Ishikawa (cell line): ENCODE results near the gene AIG1.
A peak's percentile ranks its signal among the peaks of the same experiment; 100 is the strongest.

Experiments
- CEBPB ChIP-seq: IDR thresholded peaks from 2 replicates; pipeline ENCODE4 v1.6.1; 2012
- CREB1 ChIP-seq: IDR thresholded peaks from 2 replicates; pipeline ENCODE4 v1.6.1; 2012; ENCODE audit warnings: low read depth
- EGR1 ChIP-seq: IDR thresholded peaks from 2 replicates; pipeline ENCODE4 v1.6.1; 2012
- EP300 ChIP-seq: IDR thresholded peaks from 2 replicates; pipeline ENCODE4 v1.6.1; 2012; ENCODE audit warnings: borderline replicate concordance
- FOXM1 ChIP-seq: IDR thresholded peaks from 2 replicates; pipeline ENCODE4 v1.6.1; 2012; ENCODE audit warnings: low read depth, borderline replicate concordance
- NFIC ChIP-seq: IDR thresholded peaks from 2 replicates; pipeline ENCODE4 v1.6.1; 2012
- RAD21 ChIP-seq: IDR thresholded peaks from 2 replicates; pipeline ENCODE4 v1.6.1; 2012; ENCODE audit warnings: low read depth
- TAF1 ChIP-seq: IDR thresholded peaks from 2 replicates; pipeline ENCODE4 v1.6.1; 2012; ENCODE audit warnings: low read depth, mild to moderate bottlenecking
- TCF12 ChIP-seq: IDR thresholded peaks from 2 replicates; pipeline ENCODE4 v1.6.1; 2012; ENCODE audit warnings: low read depth
- TEAD4 ChIP-seq: IDR thresholded peaks from 2 replicates; pipeline ENCODE4 v1.6.1; 2012
- YY1 ChIP-seq: IDR thresholded peaks from 2 replicates; pipeline ENCODE4 v1.6.1; 2012; ENCODE audit warnings: low read depth
- ZBTB7A ChIP-seq: IDR thresholded peaks from 2 replicates; pipeline ENCODE4 v1.6.1; 2012; ENCODE audit warnings: low read depth
- TF ChIP-seq, protein P1 (sequence below): IDR thresholded peaks from 2 replicates; pipeline ENCODE4 v1.6.1; 2012; ENCODE audit warnings: low read depth, mild to moderate bottlenecking
- TF ChIP-seq, protein P2 (sequence below): IDR thresholded peaks from 2 replicates; pipeline ENCODE4 v1.6.1; 2012
- TF ChIP-seq, protein P3 (sequence below): IDR thresholded peaks from 2 replicates; pipeline ENCODE4 v1.6.1; 2012

The AIG1 gene

DNA sequence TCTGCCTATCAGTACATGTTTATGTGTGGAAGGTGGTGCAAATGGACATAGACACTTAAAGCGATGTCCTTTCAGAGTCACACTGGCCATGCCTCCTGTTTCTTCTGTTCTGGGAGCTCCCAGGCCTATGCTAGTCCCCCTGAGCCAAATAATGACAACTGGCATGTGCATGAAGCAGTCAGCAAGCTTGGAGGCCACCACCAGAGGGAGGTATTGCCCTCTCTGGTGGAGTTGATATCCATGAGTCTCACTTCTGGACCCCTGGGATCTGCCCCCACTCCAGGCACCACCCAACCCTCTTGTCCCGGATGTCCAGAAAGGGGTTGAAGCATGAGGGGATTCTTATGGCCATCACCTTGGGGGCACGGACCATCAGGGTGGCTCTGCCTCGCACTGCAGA is 172.2 kb downstream of the AIG1 start:
- TF ChIP-seq NFIC = no peak
- peak; percentile 62 for TF ChIP-seq RAD21
- TF ChIP-seq CREB1 = no peak

DNA sequence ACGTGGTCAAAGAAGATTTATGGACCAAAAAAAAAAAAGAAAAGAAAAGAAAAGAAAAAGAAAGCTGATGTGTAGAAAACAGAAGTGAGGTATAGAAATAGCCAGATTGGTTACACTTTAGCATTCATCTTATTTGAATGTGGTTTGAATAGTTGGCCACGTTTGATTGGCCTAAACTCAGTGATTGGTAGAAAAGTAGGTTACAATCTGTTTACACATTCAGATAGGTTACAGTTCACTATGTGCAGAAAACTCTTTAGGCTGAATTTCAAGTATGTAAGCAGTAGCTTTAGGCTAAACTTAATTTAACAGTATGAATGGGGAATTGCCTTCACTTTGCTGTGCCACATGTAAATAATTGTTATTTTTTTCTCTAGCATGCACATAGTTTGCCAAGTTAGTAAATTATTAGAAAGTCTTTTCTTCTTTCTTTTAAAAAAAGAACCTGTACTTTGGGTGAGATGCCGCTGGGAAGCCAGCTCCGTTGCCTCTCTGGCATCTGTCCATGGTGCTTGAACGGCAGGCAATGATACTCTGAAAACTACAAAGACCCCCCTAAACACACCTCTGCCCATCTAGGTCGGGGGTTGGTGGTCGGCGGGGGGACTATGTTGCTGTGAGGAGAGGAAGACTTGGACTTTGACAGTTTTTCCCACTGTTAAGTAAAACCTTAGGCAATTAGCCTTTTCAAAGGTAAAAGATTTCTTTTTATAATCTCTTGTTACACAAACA is 173.0 kb downstream of the AIG1 start:
- TF ChIP-seq, protein P1, sequence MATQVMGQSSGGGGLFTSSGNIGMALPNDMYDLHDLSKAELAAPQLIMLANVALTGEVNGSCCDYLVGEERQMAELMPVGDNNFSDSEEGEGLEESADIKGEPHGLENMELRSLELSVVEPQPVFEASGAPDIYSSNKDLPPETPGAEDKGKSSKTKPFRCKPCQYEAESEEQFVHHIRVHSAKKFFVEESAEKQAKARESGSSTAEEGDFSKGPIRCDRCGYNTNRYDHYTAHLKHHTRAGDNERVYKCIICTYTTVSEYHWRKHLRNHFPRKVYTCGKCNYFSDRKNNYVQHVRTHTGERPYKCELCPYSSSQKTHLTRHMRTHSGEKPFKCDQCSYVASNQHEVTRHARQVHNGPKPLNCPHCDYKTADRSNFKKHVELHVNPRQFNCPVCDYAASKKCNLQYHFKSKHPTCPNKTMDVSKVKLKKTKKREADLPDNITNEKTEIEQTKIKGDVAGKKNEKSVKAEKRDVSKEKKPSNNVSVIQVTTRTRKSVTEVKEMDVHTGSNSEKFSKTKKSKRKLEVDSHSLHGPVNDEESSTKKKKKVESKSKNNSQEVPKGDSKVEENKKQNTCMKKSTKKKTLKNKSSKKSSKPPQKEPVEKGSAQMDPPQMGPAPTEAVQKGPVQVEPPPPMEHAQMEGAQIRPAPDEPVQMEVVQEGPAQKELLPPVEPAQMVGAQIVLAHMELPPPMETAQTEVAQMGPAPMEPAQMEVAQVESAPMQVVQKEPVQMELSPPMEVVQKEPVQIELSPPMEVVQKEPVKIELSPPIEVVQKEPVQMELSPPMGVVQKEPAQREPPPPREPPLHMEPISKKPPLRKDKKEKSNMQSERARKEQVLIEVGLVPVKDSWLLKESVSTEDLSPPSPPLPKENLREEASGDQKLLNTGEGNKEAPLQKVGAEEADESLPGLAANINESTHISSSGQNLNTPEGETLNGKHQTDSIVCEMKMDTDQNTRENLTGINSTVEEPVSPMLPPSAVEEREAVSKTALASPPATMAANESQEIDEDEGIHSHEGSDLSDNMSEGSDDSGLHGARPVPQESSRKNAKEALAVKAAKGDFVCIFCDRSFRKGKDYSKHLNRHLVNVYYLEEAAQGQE = peak; percentile 66
- TF ChIP-seq EGR1 (no peak), EP300 (no peak), CEBPB (no peak), YY1 (no peak)

DNA sequence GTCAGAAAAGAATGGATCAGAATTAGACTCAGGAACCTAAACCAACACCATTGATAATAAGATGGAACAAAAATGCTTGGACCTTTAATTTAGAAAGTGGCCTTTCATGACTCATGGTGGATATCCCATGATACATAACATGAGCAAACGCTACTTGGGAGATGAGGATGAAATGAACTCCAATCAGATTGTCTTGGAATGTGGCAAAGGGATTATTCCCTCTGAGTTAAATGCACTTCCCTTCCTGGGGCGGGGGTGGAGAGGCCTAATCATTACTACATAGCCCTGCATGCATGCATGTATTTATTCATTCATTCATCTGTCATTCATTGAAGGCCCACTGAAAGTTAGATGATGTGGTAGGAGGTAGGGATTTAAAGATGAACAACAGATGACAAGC is 174.0 kb downstream of the AIG1 start:
- TF ChIP-seq CEBPB (no peak), EP300 (no peak)

DNA sequence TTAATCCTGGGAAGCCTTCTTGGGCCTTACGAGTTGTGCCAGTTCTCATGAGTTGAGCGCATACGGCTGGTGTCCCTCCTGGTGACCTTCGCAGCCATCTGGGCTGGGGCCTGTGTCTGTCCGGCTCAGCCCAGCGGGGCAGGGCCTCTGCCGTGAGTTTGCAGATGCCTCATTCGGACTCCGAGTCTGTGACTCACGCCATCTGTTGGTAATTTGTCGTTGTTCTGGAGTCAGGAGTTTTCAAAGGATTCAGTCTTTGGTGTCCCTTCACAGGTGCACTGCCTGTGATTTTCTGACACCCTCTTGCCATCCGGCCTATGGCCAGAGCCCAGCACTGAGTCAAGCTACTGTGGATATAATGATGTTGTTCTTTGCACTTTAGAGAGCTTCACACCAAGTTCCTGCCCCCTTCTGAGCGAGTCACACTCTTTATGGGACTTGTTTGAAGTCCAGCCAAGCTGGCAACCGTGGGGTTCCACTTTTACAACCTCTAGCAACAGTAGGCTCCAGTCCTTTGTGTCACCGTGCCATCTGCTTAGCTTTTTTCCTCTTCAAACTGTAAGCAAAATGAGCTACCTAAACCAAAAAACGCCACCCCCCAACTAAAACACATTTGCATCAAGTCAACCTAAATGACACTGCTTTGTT is 175.6 kb downstream of the AIG1 start:
- TF ChIP-seq, protein P1 = no peak
- TF ChIP-seq TAF1 (no peak), CEBPB (no peak), RAD21 (0 out of 2 replicates have a peak, but pooled peaks have one; percentile 10), FOXM1 (no peak), CREB1 (no peak)

DNA sequence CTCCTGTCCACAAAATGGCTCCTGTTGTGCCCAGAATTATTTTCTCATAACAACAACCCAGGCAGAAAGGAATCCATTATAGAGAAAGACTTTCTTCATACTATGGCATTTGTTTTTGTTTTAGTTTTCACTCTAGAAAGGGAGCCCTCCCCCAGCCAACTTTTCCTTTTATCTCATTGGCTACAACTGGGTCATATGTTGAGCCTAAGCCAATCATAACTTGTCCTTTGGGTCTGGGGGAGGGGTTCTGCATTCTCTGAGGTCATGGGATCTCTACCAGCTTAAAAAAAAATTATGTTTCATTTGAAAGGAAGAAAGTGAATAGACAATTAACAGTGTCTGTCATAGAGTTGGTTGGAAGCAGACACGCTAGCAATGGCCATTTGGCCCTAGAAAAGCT is 177.6 kb downstream of the AIG1 start:
- TF ChIP-seq YY1 = no peak
- no peak for TF ChIP-seq EP300
- no peak for TF ChIP-seq FOXM1
- TF ChIP-seq, protein P2, sequence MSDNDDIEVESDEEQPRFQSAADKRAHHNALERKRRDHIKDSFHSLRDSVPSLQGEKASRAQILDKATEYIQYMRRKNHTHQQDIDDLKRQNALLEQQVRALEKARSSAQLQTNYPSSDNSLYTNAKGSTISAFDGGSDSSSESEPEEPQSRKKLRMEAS = no peak
- no peak for TF ChIP-seq RAD21
- TF ChIP-seq TCF12 = no peak

DNA sequence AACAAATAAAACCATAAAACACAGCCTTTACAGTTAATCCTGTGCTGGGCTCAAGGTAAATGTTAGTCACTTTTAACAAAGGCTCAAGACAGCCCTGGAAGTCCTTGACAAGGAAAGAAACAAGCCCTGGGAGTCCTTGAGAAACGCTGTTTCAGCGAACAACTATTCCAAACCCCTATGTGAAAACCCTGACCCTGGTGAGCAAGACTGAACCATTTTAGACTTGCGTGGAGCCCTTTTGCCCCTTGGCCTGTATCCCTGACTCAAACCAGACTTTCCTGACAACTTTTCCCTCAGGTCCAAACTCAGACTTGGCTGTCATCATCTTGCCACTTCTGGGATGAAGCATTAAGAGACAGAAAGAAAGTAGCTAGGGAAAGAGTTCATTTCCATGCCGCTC is 180.4 kb downstream of the AIG1 start:
- TF ChIP-seq FOXM1 (no peak), EGR1 (no peak), CEBPB (no peak), EP300 (no peak), YY1 (no peak), TCF12 (no peak), RAD21 (no peak), ZBTB7A (no peak), TAF1 (no peak), TEAD4 (no peak), NFIC (no peak), CREB1 (no peak)
- TF ChIP-seq, protein P2 = no peak
- TF ChIP-seq, protein P3, sequence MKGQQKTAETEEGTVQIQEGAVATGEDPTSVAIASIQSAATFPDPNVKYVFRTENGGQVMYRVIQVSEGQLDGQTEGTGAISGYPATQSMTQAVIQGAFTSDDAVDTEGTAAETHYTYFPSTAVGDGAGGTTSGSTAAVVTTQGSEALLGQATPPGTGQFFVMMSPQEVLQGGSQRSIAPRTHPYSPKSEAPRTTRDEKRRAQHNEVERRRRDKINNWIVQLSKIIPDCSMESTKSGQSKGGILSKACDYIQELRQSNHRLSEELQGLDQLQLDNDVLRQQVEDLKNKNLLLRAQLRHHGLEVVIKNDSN = no peak
- TF ChIP-seq, protein P1 = no peak
